Type B pancreatic cell (in vitro differentiated cells): ENCODE data around the gene SMARCA4. TPM values are rescaled to one million over a fixed set of nuclear protein-coding genes. Genes with fewer than 3 reads are reported as not detected.
A peak's percentile ranks its signal among the peaks of the same experiment; 100 is the strongest.

Experiments
- DNase-seq: peaks from one replicate; pipeline ENCODE4 v3.0.0; 2021; ENCODE audit warnings: mixed read lengths; ENCODE audit not compliant: unreplicated experiment; ENCODE audit errors: extremely low spot score
- H3K27ac Mint-ChIP-seq: 2 replicates; pipeline ENCODE4 v1.8.0; 2021; ENCODE audit warnings: mild to moderate bottlenecking, mixed read lengths
- H3K27me3 Mint-ChIP-seq: 2 replicates; pipeline ENCODE4 v1.8.0; 2021; ENCODE audit warnings: mixed read lengths
- H3K36me3 Mint-ChIP-seq: 2 replicates; pipeline ENCODE4 v1.8.0; 2021; ENCODE audit warnings: mixed read lengths
- H3K4me1 Mint-ChIP-seq: one replicate; pipeline ENCODE4 v1.8.0; 2021; ENCODE audit warnings: mixed read lengths; ENCODE audit not compliant: unreplicated experiment
- H3K4me3 Mint-ChIP-seq: 2 replicates; pipeline ENCODE4 v1.8.0; 2021; ENCODE audit warnings: mild to moderate bottlenecking, mixed read lengths
- H3K9me3 Mint-ChIP-seq: 2 replicates; pipeline ENCODE4 v1.8.0; 2021; ENCODE audit warnings: mixed read lengths
- total RNA-seq: library from RNA; stranded (reverse); gene quantifications from 2 replicates; pipeline ENCODE4 v1.2.1, GENCODE V29; 2021; ENCODE audit warnings: low replicate concordance
- TF ChIP-seq, protein P1 (sequence below): fragments of 200-600 bp; sonication (generic); conservative IDR thresholded peaks from 2 replicates; pipeline ENCODE4 v1.5.0; 2021; ENCODE audit warnings: antibody characterized with exemption, mild to moderate bottlenecking

SMARCA4 gene
- total RNA-seq, 1 donor from 2014 or later: 244 TPM

DNA sequence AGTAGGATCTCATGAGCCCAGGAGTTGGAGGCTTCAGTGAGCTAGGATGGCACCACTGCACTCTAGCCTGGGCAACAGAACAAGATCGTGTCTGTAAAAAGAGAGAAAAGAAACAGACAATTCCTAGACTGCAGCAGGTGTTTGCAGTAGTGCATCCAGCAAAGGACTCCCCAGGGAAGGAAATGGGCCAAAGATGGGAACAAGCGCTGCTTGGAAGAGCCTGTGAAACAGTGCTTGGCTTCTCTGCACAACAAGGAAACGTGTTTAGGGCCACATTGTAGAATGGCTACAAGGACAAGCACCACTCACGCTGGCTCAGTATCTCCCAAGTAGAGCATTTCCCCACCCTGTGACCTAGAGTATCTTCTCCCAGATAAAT, 93.0 kb downstream of the SMARCA4 start:
- Mint-ChIP-seq H3K27ac (no peak overlapping the region), H3K27me3 (no peaks in the 10 kb centered on the region)

DNA sequence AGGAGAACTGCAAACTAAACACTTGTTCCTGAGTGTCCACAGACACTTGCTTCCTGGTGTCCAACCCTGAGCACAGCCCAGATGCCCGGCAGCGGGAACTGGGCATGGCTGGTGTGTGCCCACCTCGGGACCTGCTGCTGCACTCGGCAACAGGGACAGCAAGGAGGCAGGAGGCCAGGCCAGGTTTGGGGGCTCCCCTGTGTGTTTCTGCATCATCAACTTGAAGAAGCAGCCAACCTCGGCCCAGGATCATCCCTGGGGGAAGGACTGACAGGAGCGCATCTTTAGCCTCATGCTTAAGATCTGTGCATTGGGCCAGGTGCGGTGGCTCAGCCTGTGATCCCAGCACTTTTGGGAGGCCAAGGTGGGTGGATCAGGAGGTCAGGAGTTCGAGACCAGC, 93.4 kb downstream of the SMARCA4 start:
- Mint-ChIP-seq H3K27ac (no peak overlapping the region), H3K27me3 (no peaks in the 10 kb centered on the region), H3K4me3 (no peak overlapping the region), H3K36me3 (peaks cover 11% of the 10 kb centered on the region), H3K9me3 (no peaks in the 10 kb centered on the region), H3K4me1 (no peaks in the 10 kb centered on the region)
- TF ChIP-seq, protein P1, sequence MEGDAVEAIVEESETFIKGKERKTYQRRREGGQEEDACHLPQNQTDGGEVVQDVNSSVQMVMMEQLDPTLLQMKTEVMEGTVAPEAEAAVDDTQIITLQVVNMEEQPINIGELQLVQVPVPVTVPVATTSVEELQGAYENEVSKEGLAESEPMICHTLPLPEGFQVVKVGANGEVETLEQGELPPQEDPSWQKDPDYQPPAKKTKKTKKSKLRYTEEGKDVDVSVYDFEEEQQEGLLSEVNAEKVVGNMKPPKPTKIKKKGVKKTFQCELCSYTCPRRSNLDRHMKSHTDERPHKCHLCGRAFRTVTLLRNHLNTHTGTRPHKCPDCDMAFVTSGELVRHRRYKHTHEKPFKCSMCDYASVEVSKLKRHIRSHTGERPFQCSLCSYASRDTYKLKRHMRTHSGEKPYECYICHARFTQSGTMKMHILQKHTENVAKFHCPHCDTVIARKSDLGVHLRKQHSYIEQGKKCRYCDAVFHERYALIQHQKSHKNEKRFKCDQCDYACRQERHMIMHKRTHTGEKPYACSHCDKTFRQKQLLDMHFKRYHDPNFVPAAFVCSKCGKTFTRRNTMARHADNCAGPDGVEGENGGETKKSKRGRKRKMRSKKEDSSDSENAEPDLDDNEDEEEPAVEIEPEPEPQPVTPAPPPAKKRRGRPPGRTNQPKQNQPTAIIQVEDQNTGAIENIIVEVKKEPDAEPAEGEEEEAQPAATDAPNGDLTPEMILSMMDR: no peak
- DNase-seq: no peak

More for the DNA sequence above, 93.0 kb downstream of the SMARCA4 start:
- Mint-ChIP-seq H3K9me3 (no peaks in the 10 kb centered on the region), H3K4me3 (no peak overlapping the region), H3K36me3 (peaks cover 12% of the 10 kb centered on the region), H3K4me1 (no peaks in the 10 kb centered on the region)
- no peak for DNase-seq
- TF ChIP-seq, protein P1: no peak

DNA sequence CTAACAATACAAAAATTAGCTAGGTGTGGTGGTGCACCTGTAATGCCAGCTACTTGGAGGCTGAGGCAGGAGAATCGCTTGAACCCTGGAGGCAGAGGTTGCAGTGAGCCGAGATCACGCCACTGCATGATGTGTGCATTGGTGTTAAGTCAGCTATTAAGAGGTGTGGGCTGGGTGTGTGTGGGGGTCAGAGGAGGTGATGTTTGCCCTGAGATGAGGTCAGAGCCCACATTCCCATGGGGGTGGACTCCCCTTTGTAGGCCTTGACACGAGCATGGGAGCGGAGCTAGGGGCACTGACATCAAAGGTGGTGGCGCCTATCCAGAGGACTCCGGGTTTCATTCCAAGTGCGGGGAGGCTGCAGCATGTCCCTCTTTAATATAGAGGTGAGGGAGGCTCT, 93.8 kb downstream of the SMARCA4 start:
- TF ChIP-seq, protein P1: no peak
- Mint-ChIP-seq H3K9me3 (no peaks in the 10 kb centered on the region), H3K27ac (peak overlapping the region; percentile 50), H3K27me3 (no peaks in the 10 kb centered on the region), H3K4me3 (no peak overlapping the region), H3K4me1 (no peaks in the 10 kb centered on the region), H3K36me3 (peaks cover 14% of the 10 kb centered on the region)
- DNase-seq: no peak

DNA sequence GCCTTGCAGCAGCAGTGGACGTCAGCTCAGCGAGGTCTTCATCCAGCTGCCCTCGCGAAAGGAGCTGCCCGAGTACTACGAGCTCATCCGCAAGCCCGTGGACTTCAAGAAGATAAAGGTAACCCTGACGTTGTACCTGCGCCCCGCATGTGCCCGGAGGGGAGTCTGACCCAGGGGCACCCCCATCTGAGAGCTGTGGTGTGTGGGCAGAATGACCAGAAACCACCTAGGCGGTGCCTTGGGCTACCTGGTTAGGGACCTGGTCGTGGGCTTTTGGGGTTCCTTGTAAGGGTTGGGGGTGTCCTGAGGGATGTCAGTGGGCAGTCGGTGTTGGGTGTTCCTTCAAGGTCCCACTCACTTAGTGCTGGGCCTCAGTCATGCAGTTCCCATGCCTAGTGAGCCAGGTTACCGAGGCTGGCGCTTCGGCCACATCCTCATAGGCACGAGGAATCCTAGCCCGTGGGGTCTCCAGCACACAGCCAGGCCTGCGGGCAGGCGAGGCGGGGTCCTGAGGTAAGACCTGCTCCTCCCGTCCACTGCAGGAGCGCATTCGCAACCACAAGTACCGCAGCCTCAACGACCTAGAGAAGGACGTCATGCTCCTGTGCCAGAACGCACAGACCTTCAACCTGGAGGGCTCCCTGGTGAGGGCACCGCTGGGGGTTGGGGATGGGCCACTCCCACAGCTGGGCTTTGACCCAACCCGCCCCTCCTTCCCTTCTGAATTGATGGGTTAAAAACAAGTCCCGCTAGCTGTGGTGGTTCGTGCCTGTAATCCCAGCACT, 97.6 kb downstream of the SMARCA4 start:
- DNase-seq: no peak
- Mint-ChIP-seq H3K36me3 (peaks cover 13% of the 10 kb centered on the region), H3K27ac (no peak overlapping the region), H3K4me1 (no peaks in the 10 kb centered on the region), H3K4me3 (no peak overlapping the region), H3K9me3 (no peaks in the 10 kb centered on the region), H3K27me3 (no peaks in the 10 kb centered on the region)
- TF ChIP-seq, protein P1: no peak

DNA sequence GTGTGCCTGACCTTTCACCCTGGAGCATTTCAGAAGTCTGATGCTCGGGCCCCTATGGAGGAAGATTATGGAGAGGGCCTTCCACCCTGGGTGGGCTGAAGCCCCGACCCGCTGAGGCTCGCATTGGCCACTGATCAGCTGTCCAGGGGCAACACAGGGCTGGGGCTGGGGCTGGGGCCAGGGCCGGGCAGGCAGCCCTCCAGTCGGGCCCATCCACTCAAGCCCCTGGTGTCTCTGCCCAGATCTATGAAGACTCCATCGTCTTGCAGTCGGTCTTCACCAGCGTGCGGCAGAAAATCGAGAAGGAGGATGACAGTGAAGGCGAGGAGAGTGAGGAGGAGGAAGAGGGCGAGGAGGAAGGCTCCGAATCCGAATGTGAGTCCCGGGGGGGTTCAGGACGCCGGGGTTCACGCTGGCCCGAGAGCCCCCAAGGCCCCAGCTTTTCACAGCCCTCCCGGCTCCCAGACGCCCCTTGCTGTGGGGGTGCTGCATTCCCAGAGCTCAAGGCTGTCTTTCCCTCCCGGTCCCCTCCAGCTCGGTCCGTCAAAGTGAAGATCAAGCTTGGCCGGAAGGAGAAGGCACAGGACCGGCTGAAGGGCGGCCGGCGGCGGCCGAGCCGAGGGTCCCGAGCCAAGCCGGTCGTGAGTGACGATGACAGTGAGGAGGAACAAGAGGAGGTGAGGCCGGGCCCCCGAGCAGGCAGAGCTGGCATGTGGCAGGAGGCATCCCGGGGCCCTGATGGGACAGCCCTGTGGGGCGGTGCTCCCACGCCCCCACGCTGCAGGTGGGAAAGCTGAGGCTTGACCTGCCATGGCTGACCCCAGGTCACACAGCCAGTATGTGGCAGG, 98.9 kb downstream of the SMARCA4 start:
- H3K27me3 Mint-ChIP-seq: no peaks in the 10 kb centered on the region
- H3K4me3 Mint-ChIP-seq: no peak overlapping the region
- H3K27ac Mint-ChIP-seq: no peak overlapping the region
- H3K9me3 Mint-ChIP-seq: no peaks in the 10 kb centered on the region
- DNase-seq: no peak
- H3K4me1 Mint-ChIP-seq: peaks cover under 1% of the 10 kb centered on the region
- H3K36me3 Mint-ChIP-seq: peaks cover 14% of the 10 kb centered on the region
- TF ChIP-seq, protein P1: no peak
